Small intestine (tissue), 7 donors: ENCODE results near the gene PLEKHA8. TPM values are rescaled to one million over a fixed set of nuclear protein-coding genes. Genes with fewer than 3 reads are reported as not detected.

Experiments used
- DNase-seq, 2 donors: peaks; one replicate each; pipeline versions ENCODE4 v3.0.0 to v3.0.0-alpha.2; 2013
- FAIRE-seq: peaks from 2 replicates; lab custom pipeline; 2012; peaks lifted over from hg19 to GRCh38; lab: Jason Lieb, UNC
- H3K27ac ChIP-seq, 3 donors: one replicate each; pipeline ENCODE4 v1.5.1; 2013; ENCODE audit warnings: low read length in 2 of 3, mild to moderate bottlenecking in 2 of 3, control low read depth in 1 of 3, inconsistent platforms in 1 of 3, low read depth in 1 of 3, moderate library complexity in 1 of 3
- H3K27me3 ChIP-seq, 3 donors: one replicate each; pipeline ENCODE4 v1.6.1; 2013; ENCODE audit warnings: low read length in 3 of 3, inconsistent platforms in 1 of 3; ENCODE audit not compliant: control insufficient read depth in 3 of 3, insufficient read depth in 3 of 3
- H3K36me3 ChIP-seq, 3 donors: one replicate each; pipeline ENCODE4 v1.6.1; 2013; ENCODE audit warnings: low read length in 3 of 3, inconsistent platforms in 1 of 3, low read depth in 1 of 3, mild to moderate bottlenecking in 1 of 3, moderate library complexity in 1 of 3; ENCODE audit not compliant: control insufficient read depth in 3 of 3, insufficient read depth in 2 of 3
- H3K4me1 ChIP-seq, 3 donors: one replicate each; pipeline ENCODE4 v1.6.1; 2013; ENCODE audit warnings: low read length in 2 of 3, inconsistent platforms in 1 of 3, low read depth in 1 of 3, mild to moderate bottlenecking in 1 of 3, moderate library complexity in 1 of 3; ENCODE audit not compliant: control insufficient read depth in 3 of 3, insufficient read depth in 2 of 3
- H3K4me3 ChIP-seq, 3 donors: one replicate each; pipeline ENCODE4 v1.5.1; 2013; ENCODE audit warnings: low read length in 3 of 3, control low read depth in 1 of 3, inconsistent platforms in 1 of 3, low read depth in 1 of 3, mild to moderate bottlenecking in 1 of 3, moderate library complexity in 1 of 3
- H3K9me3 ChIP-seq, 2 donors: one replicate each; pipeline ENCODE4 v1.6.1; 2013; ENCODE audit warnings: low read depth in 1 of 2, low read length in 1 of 2; ENCODE audit not compliant: control insufficient read depth in 2 of 2, insufficient read depth in 1 of 2
- WGBS, 3 donors: extraction: QIAGEN DNeasy Blood & Tissue Kit; methylation state at CpG; one replicate each; pipeline ENCODE4 v1.1.7; 2013; 5-methylcytosine and 5-hydroxymethylcytosine counted together
- polyA plus RNA-seq, 4 donors: library from polyadenylated mRNA; stranded (reverse) in 3 of 4; unstranded in 1 of 4; fragments of 200-250 nt in 3 of 4; fragments of 120-200 nt in 1 of 4; gene quantifications; one replicate each; pipeline versions ENCODE4 v1.2.1 to v1.2.3, GENCODE V29; 2013
- donor health status: healthy with polysubstance abuse.
- donor health status: control.
- donor health status: control.
- donor health status: Bipolar disorder and iron deficiency.
- donor health status: healthy.

Gene PLEKHA8
- polyA plus RNA-seq, 4 donors = 3.8 to 5.0 (median 4.4) TPM

DNA sequence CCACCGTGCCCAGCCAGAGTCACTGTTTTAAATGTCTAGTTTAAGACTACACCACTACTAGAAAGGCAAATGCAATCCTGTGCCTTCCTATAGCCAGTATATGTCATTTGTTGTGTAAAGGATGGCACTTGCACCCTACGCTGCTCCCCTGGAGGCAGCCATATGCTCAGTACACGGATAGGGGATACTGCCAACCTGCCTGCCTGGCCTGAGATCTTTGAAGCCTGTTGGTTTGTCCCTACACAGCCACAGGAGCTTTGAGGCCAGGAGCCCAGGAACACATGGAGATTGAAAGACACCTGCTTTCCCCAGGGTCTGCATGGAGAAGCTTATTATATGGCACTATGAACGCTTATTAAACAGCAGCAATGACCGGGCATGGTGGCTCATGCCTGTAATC, 36.3 kb upstream of the PLEKHA8 start:
- Histone ChIP-seq H3K27ac (no peak overlapping the region), H3K4me1 (peaks cover 0 to 5% (median 4%) of the 10 kb centered on the region in 3 donors), H3K9me3 (peaks cover 0 to 10% of the 10 kb centered on the region in 2 donors), H3K27me3 (peaks cover 0 to 10% (median 3%) of the 10 kb centered on the region in 3 donors), H3K4me3 (no peak overlapping the region), H3K36me3 (no peaks in the 10 kb centered on the region)
- WGBS, 3 donors = 94 to 100% (median 97%) methylated on average over 5 of the region's 5 CpGs
- no peak for DNase-seq
- no peak for FAIRE-seq

GRCh38 chr7:29993140-29993539, 35.1 kb upstream of the PLEKHA8 start:
- DNase-seq (no peak), FAIRE-seq (no peak)
- Histone ChIP-seq H3K27ac (no peak overlapping the region), H3K9me3 (peaks cover 0 to 10% of the 10 kb centered on the region in 2 donors), H3K4me3 (no peak overlapping the region), H3K36me3 (no peaks in the 10 kb centered on the region), H3K27me3 (peaks cover 0 to 10% (median 3%) of the 10 kb centered on the region in 3 donors), H3K4me1 (peaks cover 0 to 5% (median 4%) of the 10 kb centered on the region in 3 donors)
- WGBS, 3 donors = 83 to 89% (median 86%) methylated on average over 4 of the region's 4 CpGs

DNA sequence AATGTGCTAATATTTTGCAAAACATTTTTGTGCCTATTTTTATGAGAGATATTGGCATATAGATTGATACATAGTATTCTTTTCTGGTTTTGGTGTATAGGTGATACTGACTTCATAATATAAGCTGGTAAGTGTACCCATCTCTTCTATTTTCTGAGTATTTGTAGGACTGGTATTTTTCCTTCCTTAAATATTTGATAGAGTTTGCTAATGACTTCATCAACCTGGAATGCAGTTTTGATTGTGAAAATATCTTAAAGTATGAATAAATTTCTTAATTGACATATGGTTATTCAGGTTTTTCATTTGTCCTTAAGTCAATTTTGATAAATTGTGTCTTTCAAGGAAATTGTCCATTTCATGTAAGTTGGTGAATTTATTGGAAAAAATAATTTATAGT, 32.6 kb upstream of the PLEKHA8 start:
- no peak for DNase-seq
- Histone ChIP-seq H3K4me1 (no peaks in the 10 kb centered on the region), H3K36me3 (no peaks in the 10 kb centered on the region), H3K4me3 (no peak overlapping the region), H3K27ac (no peak overlapping the region), H3K9me3 (peaks cover 0 to 10% of the 10 kb centered on the region in 2 donors), H3K27me3 (peaks cover 0 to 5% (median 0%) of the 10 kb centered on the region in 3 donors)
- no peak for FAIRE-seq

DNA sequence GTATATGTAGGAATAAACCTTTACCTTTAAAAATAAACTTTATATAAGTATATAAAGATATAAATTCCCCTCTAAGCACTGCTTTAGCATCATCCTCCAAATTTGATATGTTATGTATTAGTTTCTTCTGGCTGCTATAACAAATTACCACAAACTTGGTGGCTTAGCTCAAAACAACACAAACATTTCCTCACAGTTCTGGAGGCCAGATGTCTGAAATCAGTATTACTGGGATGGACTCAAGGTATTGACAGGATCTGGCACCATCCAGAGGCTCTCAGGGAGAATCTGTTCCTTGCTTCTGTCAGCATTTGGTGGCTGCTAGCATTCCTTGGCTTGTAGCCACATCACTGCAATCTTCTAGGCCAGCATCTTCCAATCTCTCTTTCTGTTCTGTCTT, 31.9 kb upstream of the PLEKHA8 start:
- H3K4me1 ChIP-seq = no peaks in the 10 kb centered on the region
- FAIRE-seq = no peak
- peaks cover 0 to 10% of the 10 kb centered on the region in 2 donors for H3K9me3 ChIP-seq
- no peak for DNase-seq
- H3K27ac ChIP-seq = no peak overlapping the region
- H3K4me3 ChIP-seq = no peak overlapping the region
- no peaks in the 10 kb centered on the region for H3K36me3 ChIP-seq
- peaks cover 0 to 5% (median 0%) of the 10 kb centered on the region in 3 donors for H3K27me3 ChIP-seq

DNA sequence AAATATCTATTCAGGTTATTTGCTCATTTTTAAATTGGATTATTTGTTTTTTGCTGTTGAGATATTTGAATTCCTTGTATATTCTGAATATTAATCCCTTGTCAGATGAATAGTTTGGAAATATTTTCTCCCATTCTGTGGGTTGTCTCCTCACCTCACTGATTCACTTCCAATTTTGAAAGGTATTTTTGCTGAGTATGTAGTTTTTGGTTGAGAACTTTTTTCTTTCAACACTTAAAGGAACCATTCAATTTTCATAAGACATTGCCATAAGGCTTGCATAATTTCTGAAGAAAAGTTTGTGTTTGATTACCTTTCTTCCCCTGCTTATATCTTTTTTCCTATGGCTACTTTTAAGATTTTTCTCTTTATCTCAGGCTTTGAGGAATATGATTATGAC, 29.7 kb upstream of the PLEKHA8 start:
- no peak for FAIRE-seq
- Histone ChIP-seq H3K27me3 (no peaks in the 10 kb centered on the region), H3K4me3 (no peak overlapping the region), H3K4me1 (no peaks in the 10 kb centered on the region), H3K27ac (no peak overlapping the region), H3K9me3 (peaks cover 0 to 5% of the 10 kb centered on the region in 2 donors), H3K36me3 (no peaks in the 10 kb centered on the region)
- DNase-seq = no peak

DNA sequence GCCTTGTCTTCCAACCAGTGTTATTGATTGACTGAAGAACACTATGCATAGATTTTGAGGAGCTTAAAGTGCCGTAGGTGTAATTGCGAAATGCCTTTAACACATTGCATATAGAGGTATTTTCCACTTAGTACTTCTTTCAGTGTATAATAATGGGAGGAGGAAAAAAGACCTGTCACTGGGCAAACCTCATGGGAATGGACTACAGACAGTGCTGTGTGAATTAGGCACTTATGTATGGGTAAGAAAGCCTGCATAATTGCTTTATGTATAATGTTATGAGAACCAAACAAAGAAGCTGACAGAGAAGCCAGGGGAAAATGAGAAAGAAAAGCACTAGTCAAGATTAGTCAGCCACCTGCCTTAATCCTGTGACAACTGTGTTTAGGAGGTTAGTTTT, 26.2 kb upstream of the PLEKHA8 start:
- 87 to 94% (median 91%) methylated on average over 2 of the region's 2 CpGs for WGBS, 3 donors
- Histone ChIP-seq H3K27me3 (no peaks in the 10 kb centered on the region), H3K4me1 (no peaks in the 10 kb centered on the region), H3K36me3 (no peaks in the 10 kb centered on the region), H3K27ac (no peak overlapping the region), H3K4me3 (no peak overlapping the region), H3K9me3 (no peaks in the 10 kb centered on the region)
- DNase-seq = no peak
- FAIRE-seq = no peak

- H3K4me3 ChIP-seq = no peak overlapping the region
- no peaks in the 10 kb centered on the region for H3K9me3 ChIP-seq
- DNase-seq = no peak
- H3K27me3 ChIP-seq = no peaks in the 10 kb centered on the region
- 53 to 69% (median 66%) methylated on average over 6 of the region's 6 CpGs for WGBS, 3 donors
- H3K36me3 ChIP-seq = no peaks in the 10 kb centered on the region
- H3K27ac ChIP-seq = no peak overlapping the region
- no peak for FAIRE-seq
- no peaks in the 10 kb centered on the region for H3K4me1 ChIP-seq
These were observed 25.1 kb upstream of the PLEKHA8 start for GRCh38 chr7:30003098-30003497.

GRCh38 chr7:30005464-30005863, 22.7 kb upstream of the PLEKHA8 start:
- no peaks in the 10 kb centered on the region for H3K36me3 ChIP-seq
- H3K9me3 ChIP-seq = no peaks in the 10 kb centered on the region
- FAIRE-seq = no peak
- DNase-seq = no peak
- WGBS, 3 donors = 45 to 60% (median 55%) methylated on average over 3 of the region's 3 CpGs
- no peak overlapping the region for H3K4me3 ChIP-seq
- no peaks in the 10 kb centered on the region for H3K27me3 ChIP-seq
- H3K4me1 ChIP-seq = no peaks in the 10 kb centered on the region
- no peak overlapping the region for H3K27ac ChIP-seq

DNA sequence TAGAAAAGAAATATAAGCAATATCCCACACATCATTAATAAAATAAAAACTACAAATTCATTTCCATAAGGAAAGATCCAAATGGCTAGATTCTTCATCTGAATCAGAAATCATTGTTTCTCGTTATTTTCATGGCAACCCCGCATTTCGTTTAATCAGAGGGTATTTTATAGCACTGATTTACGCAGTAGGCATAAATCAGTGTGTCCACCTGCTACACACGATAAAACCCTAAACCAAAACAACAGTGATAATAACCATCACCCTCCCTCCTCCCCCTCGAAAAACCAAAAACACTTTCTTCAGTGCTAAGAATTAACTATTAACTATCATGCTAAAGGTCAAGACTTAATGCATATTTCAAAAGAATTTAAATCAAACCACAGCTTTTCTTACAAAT, 18.2 kb upstream of the PLEKHA8 start:
- peaks cover 0 to 5% (median 0%) of the 10 kb centered on the region in 3 donors for H3K36me3 ChIP-seq
- no peaks in the 10 kb centered on the region for H3K27me3 ChIP-seq
- WGBS, 3 donors = 30 to 69% (median 54%) methylated on average over 6 of the region's 6 CpGs
- no peak overlapping the region for H3K27ac ChIP-seq
- no peak overlapping the region for H3K4me3 ChIP-seq
- no peaks in the 10 kb centered on the region for H3K9me3 ChIP-seq
- no peak for DNase-seq
- H3K4me1 ChIP-seq = no peaks in the 10 kb centered on the region
- FAIRE-seq = no peak
